A673 (cell line): Measurements from ENCODE around the gene GPR15. TPM values are rescaled to one million over a fixed set of nuclear protein-coding genes. Genes with fewer than 3 reads are reported as not detected.

Source experiments
- BruUV-seq: library from RNA; stranded (reverse); fragments of 400-500 nt; replicated peaks from 2 replicates; lab custom pipeline; 2021; lab: Mats Ljungman, UMichigan
- CTCF ChIA-PET: fragments of 300-600 bp; sonication (Branson Sonifier 250); formaldehyde crosslinking; loops from one replicate; lab custom pipeline; 2022; ENCODE audit warnings: antibody characterized with exemption; lab: Charles Lee
- POLR2A ChIA-PET: fragments of 300-600 bp; sonication (Branson Sonifier 250); formaldehyde crosslinking; loops from one replicate; lab custom pipeline; 2022; ENCODE audit warnings: antibody characterized with exemption; ENCODE audit not compliant: low non-redundant PET; lab: Charles Lee
- DNase-seq: peaks from one replicate; pipeline ENCODE4 v3.0.0-alpha.2; 2015; ENCODE audit warnings: low spot score
- H3K27ac ChIP-seq: fragments of 200-600 bp; sonication (generic); 2 replicates; pipeline ENCODE4 v1.5.1; 2016; ENCODE audit warnings: mixed run types, low read depth, mild to moderate bottlenecking, mixed read lengths, antibody characterized with exemption, low read length; ENCODE audit not compliant: poor library complexity, severe bottlenecking
- H3K27me3 ChIP-seq: fragments of 200-600 bp; sonication (generic); replicated peaks from 2 replicates; pipeline ENCODE4 v1.6.1; 2017; ENCODE audit warnings: mixed run types, low read depth, mild to moderate bottlenecking, mixed read lengths, antibody characterized with exemption, low read length; ENCODE audit not compliant: insufficient read depth, poor library complexity
- H3K36me3 ChIP-seq: fragments of 200-600 bp; sonication (generic); 2 replicates; pipeline ENCODE4 v1.6.1; 2016; ENCODE audit warnings: mixed run types, mild to moderate bottlenecking, mixed read lengths, antibody characterized with exemption, low read length; ENCODE audit not compliant: insufficient read depth, poor library complexity, severe bottlenecking
- H3K4me1 ChIP-seq: fragments of 200-600 bp; sonication (generic); 2 replicates; pipeline ENCODE4 v1.6.1; 2017; ENCODE audit warnings: mixed run types, mild to moderate bottlenecking, mixed read lengths, antibody characterized with exemption, low read length; ENCODE audit not compliant: insufficient read depth, poor library complexity, severe bottlenecking
- H3K4me3 ChIP-seq: fragments of 200-600 bp; sonication (generic); 2 replicates; pipeline ENCODE4 v1.5.1; 2016; ENCODE audit warnings: low read depth, mixed run types, mild to moderate bottlenecking, mixed read lengths, low read length; ENCODE audit not compliant: poor library complexity, severe bottlenecking
- H3K9me3 ChIP-seq: fragments of 200-600 bp; sonication (generic); 2 replicates; pipeline ENCODE4 v1.6.1; 2016; ENCODE audit warnings: mixed run types, low read depth, mild to moderate bottlenecking, mixed read lengths, antibody characterized with exemption, low read length; ENCODE audit not compliant: poor library complexity, severe bottlenecking
- EZH2 ChIP-seq: fragments of 200-600 bp; sonication (generic); IDR thresholded peaks from 2 replicates; pipeline ENCODE4 v1.6.1; 2017; ENCODE audit warnings: borderline replicate concordance, low read depth, mild to moderate bottlenecking, mixed read lengths, antibody characterized with exemption, low read length; ENCODE audit not compliant: poor library complexity, severe bottlenecking
- intact Hi-C: fragments of 100-400 bp; cut with micrococcal nuclease; formaldehyde crosslinking; loops from one replicate; pipeline ENCODE4 v1.10.0; 2022; ENCODE audit not compliant: unreplicated experiment
- total RNA-seq: library from RNA; stranded (reverse); gene quantifications from 2 replicates; pipeline ENCODE4 v1.2.3, GENCODE V29; 2021
- TF ChIP-seq, protein P1 (sequence below): fragments of 300-800, 200-600 bp; sonication (generic); conservative IDR thresholded peaks from 2 replicates; pipeline ENCODE4 v1.5.1; 2017; ENCODE audit warnings: low read depth, mild to moderate bottlenecking, antibody characterized with exemption, low read length, moderate library complexity, mixed read lengths

Gene GPR15
- total RNA-seq, 1 experiment from 2014 or later, result not detected

DNA sequence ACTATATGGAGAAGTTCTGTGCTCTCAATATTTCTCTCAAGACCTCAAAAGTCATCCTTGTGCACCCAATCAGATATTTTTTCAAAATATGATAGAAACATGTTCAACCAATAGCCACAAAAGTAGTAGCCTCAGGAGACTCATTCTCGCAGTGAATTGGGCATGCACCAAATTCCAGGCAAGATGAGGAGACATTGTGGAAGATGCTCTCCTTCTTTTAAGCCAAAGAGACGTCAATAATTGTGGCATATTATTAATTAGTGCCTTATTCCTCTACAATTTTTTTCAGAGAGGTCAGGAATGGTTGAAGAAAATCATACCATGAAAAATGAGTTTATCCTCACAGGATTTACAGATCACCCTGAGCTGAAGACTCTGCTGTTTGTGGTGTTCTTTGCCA lies 34.4 kb upstream of the GPR15 start, which contains the start of gene OR5K2:
TSS of gene OR5K2 (plus strand) at position 301 of the 400 bp plus-strand sequence. CDS start at position 301, 0 bp downstream.
- no TSS peak for BruUV-seq
- Histone ChIP-seq H3K27ac (no peak within 1 kb of the TSS), H3K4me1 (no peaks in the 10 kb centered on the region), H3K4me3 (no peak within 1 kb of the TSS), H3K36me3 (no peaks in the 10 kb centered on the region), H3K9me3 (no peaks in the 10 kb centered on the region), H3K27me3 (peaks cover 50% of the 10 kb centered on the region)
- intact Hi-C loops, result no loop called here
- POLR2A ChIA-PET, result no interaction called here
- no peak for DNase-seq
- CTCF ChIA-PET, result no interaction called here
- TF ChIP-seq EZH2, result no peak
- TF ChIP-seq, protein P1, sequence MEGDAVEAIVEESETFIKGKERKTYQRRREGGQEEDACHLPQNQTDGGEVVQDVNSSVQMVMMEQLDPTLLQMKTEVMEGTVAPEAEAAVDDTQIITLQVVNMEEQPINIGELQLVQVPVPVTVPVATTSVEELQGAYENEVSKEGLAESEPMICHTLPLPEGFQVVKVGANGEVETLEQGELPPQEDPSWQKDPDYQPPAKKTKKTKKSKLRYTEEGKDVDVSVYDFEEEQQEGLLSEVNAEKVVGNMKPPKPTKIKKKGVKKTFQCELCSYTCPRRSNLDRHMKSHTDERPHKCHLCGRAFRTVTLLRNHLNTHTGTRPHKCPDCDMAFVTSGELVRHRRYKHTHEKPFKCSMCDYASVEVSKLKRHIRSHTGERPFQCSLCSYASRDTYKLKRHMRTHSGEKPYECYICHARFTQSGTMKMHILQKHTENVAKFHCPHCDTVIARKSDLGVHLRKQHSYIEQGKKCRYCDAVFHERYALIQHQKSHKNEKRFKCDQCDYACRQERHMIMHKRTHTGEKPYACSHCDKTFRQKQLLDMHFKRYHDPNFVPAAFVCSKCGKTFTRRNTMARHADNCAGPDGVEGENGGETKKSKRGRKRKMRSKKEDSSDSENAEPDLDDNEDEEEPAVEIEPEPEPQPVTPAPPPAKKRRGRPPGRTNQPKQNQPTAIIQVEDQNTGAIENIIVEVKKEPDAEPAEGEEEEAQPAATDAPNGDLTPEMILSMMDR, result no peak

DNA sequence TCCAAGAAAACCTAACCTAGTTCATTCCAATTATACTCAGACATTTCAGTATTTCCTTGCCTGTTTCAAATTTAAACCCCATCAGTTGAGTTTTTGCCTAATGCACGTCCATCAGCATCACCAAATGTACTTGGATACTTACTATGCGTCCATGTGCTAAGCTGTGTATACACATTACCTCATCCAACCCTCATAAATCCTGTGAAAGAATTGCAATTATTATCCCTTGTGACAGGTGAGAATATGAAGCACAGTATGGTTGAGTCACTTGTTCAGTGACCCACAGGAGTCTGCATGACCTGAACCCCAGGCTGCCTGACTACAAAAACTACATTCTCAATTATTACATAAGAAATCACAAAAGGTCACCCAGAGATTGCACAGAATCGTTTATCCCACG lies 31.8 kb upstream of the GPR15 start:
- TF ChIP-seq, protein P1, result no peak
- no peak for TF ChIP-seq EZH2
- Histone ChIP-seq H3K27me3 (peaks cover 38% of the 10 kb centered on the region), H3K36me3 (no peaks in the 10 kb centered on the region), H3K27ac (no peak overlapping the region), H3K4me3 (no peak overlapping the region), H3K9me3 (no peaks in the 10 kb centered on the region), H3K4me1 (no peaks in the 10 kb centered on the region)
- BruUV-seq, result no TSS peak
- intact Hi-C loops, result no loop called here
- POLR2A ChIA-PET, result no interaction called here
- CTCF ChIA-PET, result no interaction called here
- DNase-seq, result no peak

DNA sequence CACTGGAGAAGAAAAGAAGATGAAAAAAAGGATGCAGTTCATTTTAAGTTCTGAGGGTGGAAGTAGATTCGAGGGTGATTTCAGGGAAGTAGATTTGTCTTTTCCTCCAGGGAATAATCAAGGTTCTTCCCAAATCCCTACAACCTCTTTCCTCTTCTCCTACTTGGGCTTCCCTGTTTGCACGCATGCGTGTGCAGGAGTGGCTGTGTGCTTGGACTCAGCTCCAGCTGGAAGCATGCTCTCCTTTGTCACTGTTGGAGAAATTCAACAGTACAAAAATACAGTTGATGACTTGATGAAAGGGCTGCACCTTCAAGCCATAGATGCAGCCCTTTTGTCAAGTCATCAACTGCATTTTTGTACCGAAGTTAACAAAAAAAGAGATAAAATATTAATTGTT lies 30.5 kb upstream of the GPR15 start:
- CTCF ChIA-PET, result no interaction called here
- no peak for TF ChIP-seq EZH2
- TF ChIP-seq, protein P1, result no peak
- Histone ChIP-seq H3K27me3 (peaks cover 26% of the 10 kb centered on the region), H3K4me3 (no peak overlapping the region), H3K27ac (no peak overlapping the region), H3K9me3 (no peaks in the 10 kb centered on the region), H3K36me3 (no peaks in the 10 kb centered on the region), H3K4me1 (no peaks in the 10 kb centered on the region)
- POLR2A ChIA-PET, result no interaction called here
- no peak for DNase-seq
- no TSS peak for BruUV-seq
- intact Hi-C loops, result no loop called here
